Kidney (tissue), 14 donors: ENCODE results near the gene MAGEA8. TPM values are rescaled to one million over a fixed set of nuclear protein-coding genes. Genes with fewer than 3 reads are reported as not detected.

Experiments
- DNase-seq, 5 donors: peaks; one replicate each; pipeline ENCODE4 v3.0.0-alpha.2; 2013 to 2020
- FAIRE-seq: peaks from 2 replicates; lab custom pipeline; 2012; peaks lifted over from hg19 to GRCh38; lab: Jason Lieb, UNC
- H3K27ac ChIP-seq, 2 donors: one replicate each; pipeline ENCODE4 v1.7.0; 2013; ENCODE audit warnings: low read depth in 2 of 2, low read length in 2 of 2, inconsistent platforms in 1 of 2
- H3K27me3 ChIP-seq: one replicate; pipeline ENCODE4 v1.7.1; 2013; ENCODE audit warnings: low read length, inconsistent platforms; ENCODE audit not compliant: control insufficient read depth, insufficient read depth
- H3K36me3 ChIP-seq, 3 donors: one replicate each; pipeline versions ENCODE4 v1.7.0 to v1.7.1; 2013; ENCODE audit warnings: low read length in 3 of 3, control low read depth in 1 of 3, inconsistent platforms in 1 of 3; ENCODE audit not compliant: insufficient read depth in 3 of 3, control insufficient read depth in 2 of 3
- H3K4me1 ChIP-seq, 3 donors: one replicate each; pipeline versions ENCODE4 v1.7.0 to v1.7.1; 2013; ENCODE audit warnings: low read length in 3 of 3, inconsistent platforms in 1 of 3, low read depth in 1 of 3; ENCODE audit not compliant: control insufficient read depth in 2 of 3, insufficient read depth in 2 of 3
- H3K4me3 ChIP-seq, 3 donors: one replicate each; pipeline versions ENCODE4 v1.7.0 to v1.8.1; 2013; ENCODE audit warnings: low read length in 3 of 3, control low read depth in 1 of 3, inconsistent platforms in 1 of 3
- H3K9ac ChIP-seq, 3 donors: one replicate each; pipeline versions ENCODE4 v1.7.0 to v1.7.1; 2013; ENCODE audit warnings: low read length in 3 of 3, control low read depth in 1 of 3, inconsistent platforms in 1 of 3
- H3K9me3 ChIP-seq, 3 donors: one replicate each; pipeline versions ENCODE4 v1.7.0 to v1.7.1; 2013; ENCODE audit warnings: low read length in 3 of 3, control low read depth in 1 of 3, inconsistent platforms in 1 of 3; ENCODE audit not compliant: control insufficient read depth in 2 of 3, insufficient read depth in 1 of 3
- intact Hi-C: fragments of 100-400 bp; cut with DNase I; formaldehyde crosslinking; loops from one replicate; pipeline ENCODE4 v1.11.1; 2022
- polyA plus RNA-seq: library from polyadenylated mRNA; stranded (reverse); fragments of 350-450 nt; fragmentation: Illumina TruSeq; extraction: RNeasy Lipid Tissue Mini Kit (QIAGEN cat#74804); gene quantifications from one replicate; pipeline ENCODE4 v1.2.3, GENCODE V29; 2014; ENCODE audit warnings: low read depth, low replicate concordance; ENCODE audit not compliant: insufficient read depth
- total RNA-seq: library from RNA; stranded (reverse); fragmentation: NEBNext Ultra II Directional; extraction: Animal tissue kit (Norgen Biotek cat#: 25700); gene quantifications from one replicate; pipeline ENCODE4 v1.2.1, GENCODE V29; 2021
- TF ChIP-seq, protein P1 (sequence below): IDR thresholded peaks from 3 replicates; pipeline ENCODE4 v1.5.1; 2012; ENCODE audit warnings: mild to moderate bottlenecking, moderate library complexity, borderline replicate concordance; ENCODE audit not compliant: insufficient read depth; ENCODE audit errors: extremely low read depth
- donor health status: control.
- donor health status: control.
- donor health status: control.
- donor health status: control.
- donor health status: control.
- donor health status: DM: yes; HTN: yes; CAD: no.
- donor health status: Normal renal cell carcinoma (clear cell type).

MAGEA8 gene
- total and polyA plus RNA-seq, 2 donors from 2014 or later: not detected

DNA sequence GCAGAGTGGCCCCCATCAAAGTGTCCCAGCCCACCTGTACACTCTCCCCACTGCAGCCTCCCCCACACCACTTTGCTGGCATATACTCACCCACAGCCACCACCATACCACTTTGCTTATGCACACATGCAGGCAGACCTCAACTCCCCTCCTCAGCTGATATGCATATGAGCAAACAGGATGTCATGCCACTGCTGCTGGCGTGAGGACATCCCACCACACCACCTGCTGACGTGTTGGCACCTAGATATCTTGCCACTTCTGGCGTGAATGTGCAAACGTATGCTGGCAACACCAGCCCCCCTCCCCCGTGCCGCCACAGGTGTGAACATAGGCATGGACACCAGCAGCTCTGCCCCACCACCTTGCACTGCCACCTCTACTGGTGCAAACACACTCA lies 22.4 kb upstream of the MAGEA8 start:
- no peak overlapping the region for H3K4me3 ChIP-seq
- TF ChIP-seq, protein P1, sequence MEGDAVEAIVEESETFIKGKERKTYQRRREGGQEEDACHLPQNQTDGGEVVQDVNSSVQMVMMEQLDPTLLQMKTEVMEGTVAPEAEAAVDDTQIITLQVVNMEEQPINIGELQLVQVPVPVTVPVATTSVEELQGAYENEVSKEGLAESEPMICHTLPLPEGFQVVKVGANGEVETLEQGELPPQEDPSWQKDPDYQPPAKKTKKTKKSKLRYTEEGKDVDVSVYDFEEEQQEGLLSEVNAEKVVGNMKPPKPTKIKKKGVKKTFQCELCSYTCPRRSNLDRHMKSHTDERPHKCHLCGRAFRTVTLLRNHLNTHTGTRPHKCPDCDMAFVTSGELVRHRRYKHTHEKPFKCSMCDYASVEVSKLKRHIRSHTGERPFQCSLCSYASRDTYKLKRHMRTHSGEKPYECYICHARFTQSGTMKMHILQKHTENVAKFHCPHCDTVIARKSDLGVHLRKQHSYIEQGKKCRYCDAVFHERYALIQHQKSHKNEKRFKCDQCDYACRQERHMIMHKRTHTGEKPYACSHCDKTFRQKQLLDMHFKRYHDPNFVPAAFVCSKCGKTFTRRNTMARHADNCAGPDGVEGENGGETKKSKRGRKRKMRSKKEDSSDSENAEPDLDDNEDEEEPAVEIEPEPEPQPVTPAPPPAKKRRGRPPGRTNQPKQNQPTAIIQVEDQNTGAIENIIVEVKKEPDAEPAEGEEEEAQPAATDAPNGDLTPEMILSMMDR: no peak
- no peaks in the 10 kb centered on the region for H3K36me3 ChIP-seq
- H3K9me3 ChIP-seq: no peaks in the 10 kb centered on the region
- H3K9ac ChIP-seq: no peak overlapping the region
- H3K27ac ChIP-seq: no peak overlapping the region
- H3K27me3 ChIP-seq: no peaks in the 10 kb centered on the region
- intact Hi-C loops: no loop called here
- no peaks in the 10 kb centered on the region for H3K4me1 ChIP-seq
- no peak for DNase-seq
- no peak for FAIRE-seq

DNA sequence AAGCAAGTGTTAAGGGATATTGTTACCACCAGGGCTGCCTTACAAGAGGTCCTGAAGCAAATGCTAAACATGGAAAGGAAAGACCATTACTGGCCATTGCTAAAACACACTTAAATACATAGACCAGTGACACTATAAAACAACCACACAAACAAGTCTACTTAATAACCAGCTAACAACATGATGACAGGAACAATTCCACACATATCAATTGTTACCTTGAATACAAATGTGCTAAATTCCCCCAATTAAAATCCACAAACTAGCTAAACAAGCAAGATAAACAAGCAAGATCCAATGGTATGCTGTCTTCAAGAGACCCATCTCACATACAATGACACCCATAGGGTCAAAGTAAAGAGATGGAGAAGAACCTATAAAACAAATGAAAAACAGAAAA lies 20.5 kb upstream of the MAGEA8 start:
- Histone ChIP-seq H3K27me3 (no peaks in the 10 kb centered on the region), H3K4me3 (no peak overlapping the region), H3K9me3 (no peaks in the 10 kb centered on the region), H3K27ac (no peak overlapping the region), H3K36me3 (no peaks in the 10 kb centered on the region), H3K4me1 (no peaks in the 10 kb centered on the region), H3K9ac (no peak overlapping the region)
- TF ChIP-seq, protein P1: no peak
- FAIRE-seq (no peak), DNase-seq (no peak)
- intact Hi-C loops: no loop called here

DNA sequence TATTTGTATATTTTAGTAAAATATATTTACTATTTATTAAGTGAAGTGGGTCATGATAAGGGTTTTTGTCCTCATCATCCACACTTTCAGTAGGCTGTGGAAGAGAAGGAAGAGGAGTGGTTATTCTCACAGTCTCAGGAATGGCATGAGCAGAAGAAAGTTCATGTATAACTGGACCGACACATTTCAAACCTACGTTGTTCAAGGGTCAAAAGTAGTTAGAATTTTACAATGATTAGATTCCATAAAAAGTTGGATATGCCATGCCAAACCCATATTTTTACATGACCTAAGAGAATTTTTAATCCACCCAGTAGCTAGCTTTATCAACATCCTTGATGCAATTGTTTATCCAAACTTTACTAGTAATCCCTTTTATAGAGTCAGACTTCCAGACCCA lies 15.6 kb upstream of the MAGEA8 start:
- H3K4me3 ChIP-seq: no peak overlapping the region
- no peak overlapping the region for H3K27ac ChIP-seq
- no peaks in the 10 kb centered on the region for H3K9me3 ChIP-seq
- H3K27me3 ChIP-seq: no peaks in the 10 kb centered on the region
- no peak for DNase-seq
- intact Hi-C loops: no loop called here
- no peak overlapping the region for H3K9ac ChIP-seq
- no peaks in the 10 kb centered on the region for H3K4me1 ChIP-seq
- TF ChIP-seq, protein P1: no peak
- no peak for FAIRE-seq
- no peaks in the 10 kb centered on the region for H3K36me3 ChIP-seq

DNA sequence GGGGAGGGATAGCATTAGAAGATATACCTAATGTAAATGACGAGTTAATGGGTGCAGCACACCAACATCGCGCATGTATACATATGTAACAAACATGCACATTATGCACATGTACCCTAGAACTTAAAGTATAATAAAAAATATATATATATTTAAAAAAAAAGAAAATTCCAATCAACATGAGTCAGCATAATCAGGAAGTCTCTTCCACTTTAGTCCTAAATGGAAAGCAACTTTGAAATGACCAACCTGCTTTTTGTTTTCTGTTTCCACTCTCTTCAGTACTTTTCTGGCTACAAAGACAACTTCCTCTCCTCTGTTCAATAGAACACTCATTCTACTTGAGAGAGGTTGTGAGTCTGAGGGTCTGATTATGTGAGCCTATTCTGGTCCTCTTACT lies 13.5 kb upstream of the MAGEA8 start:
- no peaks in the 10 kb centered on the region for H3K27me3 ChIP-seq
- TF ChIP-seq, protein P1: no peak
- no peak overlapping the region for H3K27ac ChIP-seq
- no peak for FAIRE-seq
- H3K9me3 ChIP-seq: no peaks in the 10 kb centered on the region
- intact Hi-C loops: no loop called here
- no peaks in the 10 kb centered on the region for H3K36me3 ChIP-seq
- DNase-seq: no peak
- no peak overlapping the region for H3K9ac ChIP-seq
- H3K4me1 ChIP-seq: no peaks in the 10 kb centered on the region
- H3K4me3 ChIP-seq: no peak overlapping the region
